ENCODE data around the gene KIF21A. TPM values are rescaled to one million over a fixed set of nuclear protein-coding genes. Genes with fewer than 3 reads are reported as not detected.

KIF21A gene
- total RNA-seq, 1 donor from 2014 or later = 1.3 TPM

DNA sequence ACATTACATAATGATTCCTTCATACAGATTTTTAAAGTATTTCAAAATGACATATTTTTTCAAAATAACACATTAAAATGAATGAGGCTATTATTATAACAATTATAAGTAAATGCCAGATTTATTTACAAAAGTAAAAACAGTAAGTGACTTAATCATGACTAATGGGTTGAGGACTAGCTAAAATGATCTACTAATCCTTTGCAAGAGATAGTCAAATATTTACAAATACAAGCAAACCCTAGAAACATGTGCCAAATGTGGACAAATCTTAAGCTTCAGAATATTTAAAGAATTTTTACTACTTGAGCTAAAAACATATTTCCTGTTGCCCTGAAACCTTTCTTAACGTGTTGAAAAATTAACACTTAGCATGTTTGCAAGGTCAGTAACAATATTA lies 74.8 kb downstream of the KIF21A start:
- H3K36me3 ChIP-seq = no peaks in the 10 kb centered on the region
- TF ChIP-seq, protein P1, sequence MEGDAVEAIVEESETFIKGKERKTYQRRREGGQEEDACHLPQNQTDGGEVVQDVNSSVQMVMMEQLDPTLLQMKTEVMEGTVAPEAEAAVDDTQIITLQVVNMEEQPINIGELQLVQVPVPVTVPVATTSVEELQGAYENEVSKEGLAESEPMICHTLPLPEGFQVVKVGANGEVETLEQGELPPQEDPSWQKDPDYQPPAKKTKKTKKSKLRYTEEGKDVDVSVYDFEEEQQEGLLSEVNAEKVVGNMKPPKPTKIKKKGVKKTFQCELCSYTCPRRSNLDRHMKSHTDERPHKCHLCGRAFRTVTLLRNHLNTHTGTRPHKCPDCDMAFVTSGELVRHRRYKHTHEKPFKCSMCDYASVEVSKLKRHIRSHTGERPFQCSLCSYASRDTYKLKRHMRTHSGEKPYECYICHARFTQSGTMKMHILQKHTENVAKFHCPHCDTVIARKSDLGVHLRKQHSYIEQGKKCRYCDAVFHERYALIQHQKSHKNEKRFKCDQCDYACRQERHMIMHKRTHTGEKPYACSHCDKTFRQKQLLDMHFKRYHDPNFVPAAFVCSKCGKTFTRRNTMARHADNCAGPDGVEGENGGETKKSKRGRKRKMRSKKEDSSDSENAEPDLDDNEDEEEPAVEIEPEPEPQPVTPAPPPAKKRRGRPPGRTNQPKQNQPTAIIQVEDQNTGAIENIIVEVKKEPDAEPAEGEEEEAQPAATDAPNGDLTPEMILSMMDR (IDR thresholded peaks at IDR 0.05) = no peak
- no peak overlapping the region for H3K27ac ChIP-seq
- no peak for DNase-seq (ENCODE audit: low spot score in 2 of 2)
- H3K27me3 ChIP-seq = no peaks in the 10 kb centered on the region
- H3K9me3 ChIP-seq = no peaks in the 10 kb centered on the region
- no peaks in the 10 kb centered on the region for H3K4me1 ChIP-seq
- no peak overlapping the region for H3K4me3 ChIP-seq
- intact Hi-C loops (cut with DNase I) = no loop called here

DNA sequence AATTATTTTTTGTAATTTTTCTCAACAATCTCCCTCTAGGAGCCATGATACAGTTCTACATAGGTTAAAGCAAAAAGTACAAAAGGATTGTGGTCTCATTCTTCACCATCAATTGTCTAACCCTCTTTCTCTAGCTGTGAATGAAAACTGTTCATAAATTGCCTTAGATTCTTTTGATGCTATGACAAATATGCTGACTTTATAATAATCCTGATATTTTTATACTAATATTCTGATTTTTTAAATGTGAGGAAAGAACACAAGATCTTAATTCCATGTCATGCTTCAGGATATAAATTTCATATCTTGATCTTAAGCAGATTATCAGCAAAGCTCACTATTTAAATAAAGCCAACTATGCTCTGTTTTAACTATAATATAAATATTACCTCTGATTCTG lies 75.4 kb downstream of the KIF21A start:
- DNase-seq (ENCODE audit: low spot score in 2 of 2) = no peak
- H3K36me3 ChIP-seq = no peaks in the 10 kb centered on the region
- H3K4me3 ChIP-seq = no peak overlapping the region
- TF ChIP-seq, protein P1 (IDR thresholded peaks at IDR 0.05) = no peak
- no peaks in the 10 kb centered on the region for H3K9me3 ChIP-seq
- no peaks in the 10 kb centered on the region for H3K27me3 ChIP-seq
- no peaks in the 10 kb centered on the region for H3K4me1 ChIP-seq
- intact Hi-C loops (cut with DNase I) = no loop called here
- no peak overlapping the region for H3K27ac ChIP-seq

- TF ChIP-seq, protein P1 (IDR thresholded peaks at IDR 0.05) = peak in 1 of 3 experiments; percentile 17
- Histone ChIP-seq H3K27me3 (no peaks in the 10 kb centered on the region), H3K27ac (no peak overlapping the region), H3K9me3 (no peaks in the 10 kb centered on the region), H3K4me1 (no peaks in the 10 kb centered on the region), H3K4me3 (no peak overlapping the region), H3K36me3 (no peaks in the 10 kb centered on the region)
- intact Hi-C loops (cut with DNase I) = no loop called here
- DNase-seq (ENCODE audit: low spot score in 2 of 2) = no peak
Observed at GRCh38 chr12:39365364-39366001, 77.4 kb downstream of the KIF21A start.

GRCh38 chr12:39364196-39364595 lies 78.7 kb downstream of the KIF21A start:
- no peak overlapping the region for H3K4me3 ChIP-seq
- H3K4me1 ChIP-seq = no peaks in the 10 kb centered on the region
- no peaks in the 10 kb centered on the region for H3K9me3 ChIP-seq
- H3K27me3 ChIP-seq = no peaks in the 10 kb centered on the region
- intact Hi-C loops (cut with DNase I) = no loop called here
- H3K36me3 ChIP-seq = no peaks in the 10 kb centered on the region
- no peak for DNase-seq (ENCODE audit: low spot score in 2 of 2)
- H3K27ac ChIP-seq = no peak overlapping the region
- TF ChIP-seq, protein P1 (IDR thresholded peaks at IDR 0.05) = no peak

DNA sequence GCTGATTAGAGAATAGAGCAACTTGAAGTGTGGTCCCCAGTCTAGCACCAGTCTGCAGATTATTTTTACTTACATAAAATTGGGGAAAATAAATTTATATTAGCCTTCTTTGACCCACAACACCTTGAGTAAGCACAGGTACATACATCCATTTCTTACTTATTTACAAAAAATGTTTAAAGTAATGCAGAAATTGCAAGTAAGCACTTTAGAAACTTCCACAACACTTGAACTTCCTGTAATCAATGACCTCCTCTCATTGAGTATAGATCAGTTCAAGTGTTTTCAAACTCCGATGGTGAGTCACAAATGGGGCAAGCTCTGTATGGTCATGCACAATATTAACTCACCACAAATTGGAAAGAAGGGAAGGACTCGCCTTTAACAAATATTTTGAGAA lies 83.3 kb downstream of the KIF21A start:
- intact Hi-C loops (cut with DNase I) = no loop called here
- Histone ChIP-seq H3K36me3 (no peaks in the 10 kb centered on the region), H3K4me1 (no peaks in the 10 kb centered on the region), H3K27me3 (no peaks in the 10 kb centered on the region), H3K4me3 (no peak overlapping the region), H3K27ac (no peak overlapping the region), H3K9me3 (no peaks in the 10 kb centered on the region)
- TF ChIP-seq, protein P1 (IDR thresholded peaks at IDR 0.05) = no peak
- DNase-seq (ENCODE audit: low spot score in 2 of 2) = no peak

- no peaks in the 10 kb centered on the region for H3K4me1 ChIP-seq
- no peaks in the 10 kb centered on the region for H3K9me3 ChIP-seq
- no peaks in the 10 kb centered on the region for H3K36me3 ChIP-seq
- no peak overlapping the region for H3K27ac ChIP-seq
- DNase-seq (ENCODE audit: low spot score in 2 of 2) = no peak
- no peaks in the 10 kb centered on the region for H3K27me3 ChIP-seq
- intact Hi-C loops (cut with DNase I) = no loop called here
- no peak overlapping the region for H3K4me3 ChIP-seq
- TF ChIP-seq, protein P1 (IDR thresholded peaks at IDR 0.05) = no peak
Observed at GRCh38 chr12:39357041-39357440, 85.9 kb downstream of the KIF21A start.

Measured in ascending aorta (tissue), 2 donors.